Measurements from ENCODE around the gene WDR36. TPM values are rescaled to one million over a fixed set of nuclear protein-coding genes. Genes with fewer than 3 reads are reported as not detected.

WDR36 gene
- total and polyA plus RNA-seq, 7 donors = 2.4 to 22.8 (median 14.4) TPM

- H3K27ac ChIP-seq = peak overlapping the region in 1 of 4 donors; percentile 21
- TF ChIP-seq, protein P1, sequence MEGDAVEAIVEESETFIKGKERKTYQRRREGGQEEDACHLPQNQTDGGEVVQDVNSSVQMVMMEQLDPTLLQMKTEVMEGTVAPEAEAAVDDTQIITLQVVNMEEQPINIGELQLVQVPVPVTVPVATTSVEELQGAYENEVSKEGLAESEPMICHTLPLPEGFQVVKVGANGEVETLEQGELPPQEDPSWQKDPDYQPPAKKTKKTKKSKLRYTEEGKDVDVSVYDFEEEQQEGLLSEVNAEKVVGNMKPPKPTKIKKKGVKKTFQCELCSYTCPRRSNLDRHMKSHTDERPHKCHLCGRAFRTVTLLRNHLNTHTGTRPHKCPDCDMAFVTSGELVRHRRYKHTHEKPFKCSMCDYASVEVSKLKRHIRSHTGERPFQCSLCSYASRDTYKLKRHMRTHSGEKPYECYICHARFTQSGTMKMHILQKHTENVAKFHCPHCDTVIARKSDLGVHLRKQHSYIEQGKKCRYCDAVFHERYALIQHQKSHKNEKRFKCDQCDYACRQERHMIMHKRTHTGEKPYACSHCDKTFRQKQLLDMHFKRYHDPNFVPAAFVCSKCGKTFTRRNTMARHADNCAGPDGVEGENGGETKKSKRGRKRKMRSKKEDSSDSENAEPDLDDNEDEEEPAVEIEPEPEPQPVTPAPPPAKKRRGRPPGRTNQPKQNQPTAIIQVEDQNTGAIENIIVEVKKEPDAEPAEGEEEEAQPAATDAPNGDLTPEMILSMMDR (IDR thresholded peaks at IDR 0.05) = no peak
- TF ChIP-seq POLR2AphosphoS5 (IDR thresholded peaks at IDR 0.05) = peak in 1 of 4 donors; percentile 10
- no peak for DNase-seq
- no peaks in the 10 kb centered on the region for H3K9me3 ChIP-seq
- peaks cover 0 to 4% (median 0%) of the 10 kb centered on the region in 3 donors for H3K27me3 ChIP-seq
- H3K4me1 ChIP-seq = peaks cover 0 to 19% (median 15%) of the 10 kb centered on the region in 4 donors
- H3K36me3 ChIP-seq = no peaks in the 10 kb centered on the region
- intact Hi-C loops (cut with DNase I) = no loop called here
- no peak overlapping the region for H3K4me3 ChIP-seq
Observed at GRCh38 chr5:111075520-111075919, 16.6 kb upstream of the WDR36 start.

DNA sequence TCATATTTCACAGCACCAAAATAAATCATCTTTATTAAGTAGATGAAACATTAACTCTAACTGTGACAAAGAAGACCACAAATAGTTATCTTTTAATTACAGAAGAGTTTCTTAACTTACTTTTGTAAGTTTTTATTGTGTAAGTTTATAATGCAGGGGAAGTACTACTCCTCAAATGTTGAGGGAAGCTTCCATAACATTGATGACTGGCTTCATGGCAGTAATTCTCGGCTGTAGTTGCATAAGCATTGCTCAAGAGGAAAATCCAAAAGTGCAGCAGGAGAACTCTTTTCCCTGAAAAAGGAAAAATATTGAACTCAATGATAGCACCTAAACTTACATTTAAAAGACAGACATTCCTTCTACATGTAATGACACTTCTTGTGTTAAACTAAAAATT lies 16.1 kb upstream of the WDR36 start:
- H3K4me1 ChIP-seq = peaks cover 0 to 18% (median 10%) of the 10 kb centered on the region in 4 donors
- DNase-seq = no peak
- WGBS, 2 donors = 43 to 67% methylated on average over 1 of the region's 1 CpG
- no peaks in the 10 kb centered on the region for H3K36me3 ChIP-seq
- TF ChIP-seq EP300 (IDR thresholded peaks at IDR 0.05) = no peak
- no peak for TF ChIP-seq POLR2AphosphoS5 (IDR thresholded peaks at IDR 0.05)
- TF ChIP-seq, protein P1 (IDR thresholded peaks at IDR 0.05) = no peak
- H3K27ac ChIP-seq = no peak overlapping the region
- intact Hi-C loops (cut with DNase I) = no loop called here
- no peaks in the 10 kb centered on the region for H3K9me3 ChIP-seq
- no peaks in the 10 kb centered on the region for H3K27me3 ChIP-seq
- no peak overlapping the region for H3K4me3 ChIP-seq

DNA sequence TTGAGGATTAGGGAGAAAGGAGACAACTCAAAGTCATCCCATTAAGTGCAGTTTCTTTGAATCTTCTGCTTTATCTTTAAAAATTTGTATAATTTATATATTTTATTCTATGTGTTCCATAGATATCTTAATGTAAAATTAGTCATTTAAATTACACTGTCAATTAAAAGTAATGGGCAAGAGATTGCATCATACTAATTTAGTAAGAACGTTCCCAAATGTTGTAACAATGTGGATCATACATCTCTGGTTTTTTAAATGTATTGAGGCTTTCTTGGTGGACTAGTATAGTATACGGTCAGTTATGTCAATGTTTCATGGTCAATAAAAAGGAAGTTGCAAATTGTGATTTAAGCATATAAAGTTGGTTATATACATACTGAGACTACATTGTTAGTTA lies 14.5 kb upstream of the WDR36 start:
- no peaks in the 10 kb centered on the region for H3K27me3 ChIP-seq
- TF ChIP-seq EP300 (IDR thresholded peaks at IDR 0.05) (no peak), POLR2A (IDR thresholded peaks at IDR 0.05) (no peak), POLR2AphosphoS5 (IDR thresholded peaks at IDR 0.05) (no peak)
- TF ChIP-seq, protein P1 (IDR thresholded peaks at IDR 0.05) = no peak
- no peak overlapping the region for H3K27ac ChIP-seq
- no peak for DNase-seq
- WGBS, 2 donors = 74 to 86% methylated on average over 2 of the region's 2 CpGs
- no peaks in the 10 kb centered on the region for H3K36me3 ChIP-seq
- H3K9me3 ChIP-seq = no peaks in the 10 kb centered on the region
- intact Hi-C loops (cut with DNase I) = no loop called here
- H3K4me3 ChIP-seq = no peak overlapping the region
- peaks cover 0 to 14% (median 9%) of the 10 kb centered on the region in 4 donors for H3K4me1 ChIP-seq

GRCh38 chr5:111079846-111080245 lies 12.3 kb upstream of the WDR36 start:
- H3K4me3 ChIP-seq = no peak overlapping the region
- no peaks in the 10 kb centered on the region for H3K36me3 ChIP-seq
- TF ChIP-seq POLR2AphosphoS5 (IDR thresholded peaks at IDR 0.05) = no peak
- intact Hi-C loops (cut with DNase I) = no loop called here
- no peaks in the 10 kb centered on the region for H3K9me3 ChIP-seq
- DNase-seq = no peak
- peaks cover 0 to 6% (median 0%) of the 10 kb centered on the region in 4 donors for H3K4me1 ChIP-seq
- H3K27me3 ChIP-seq = no peaks in the 10 kb centered on the region
- no peak overlapping the region for H3K27ac ChIP-seq
- WGBS, 2 donors = 85 to 93% methylated on average over 1 of the region's 1 CpG

GRCh38 chr5:111083323-111083722 lies 8.8 kb upstream of the WDR36 start:
- 22 to 44% methylated on average over 7 of the region's 7 CpGs for WGBS, 2 donors
- no peaks in the 10 kb centered on the region for H3K4me1 ChIP-seq

More at GRCh38 chr5:111083323-111083722, 8.8 kb upstream of the WDR36 start:
- Histone ChIP-seq H3K27me3 (no peaks in the 10 kb centered on the region), H3K4me3 (no peak overlapping the region), H3K36me3 (no peaks in the 10 kb centered on the region), H3K27ac (no peak overlapping the region), H3K9me3 (no peaks in the 10 kb centered on the region)
- TF ChIP-seq POLR2AphosphoS5 (IDR thresholded peaks at IDR 0.05) (no peak), EP300 (IDR thresholded peaks at IDR 0.05) (no peak), POLR2A (IDR thresholded peaks at IDR 0.05) (no peak)
- TF ChIP-seq, protein P1 (IDR thresholded peaks at IDR 0.05) = no peak
- intact Hi-C loops (cut with DNase I) = no loop called here
- no peak for DNase-seq

Measured in sigmoid colon (tissue), 7 donors.